ENCODE results near the gene NFKBIE.

Gene NFKBIE

DNA sequence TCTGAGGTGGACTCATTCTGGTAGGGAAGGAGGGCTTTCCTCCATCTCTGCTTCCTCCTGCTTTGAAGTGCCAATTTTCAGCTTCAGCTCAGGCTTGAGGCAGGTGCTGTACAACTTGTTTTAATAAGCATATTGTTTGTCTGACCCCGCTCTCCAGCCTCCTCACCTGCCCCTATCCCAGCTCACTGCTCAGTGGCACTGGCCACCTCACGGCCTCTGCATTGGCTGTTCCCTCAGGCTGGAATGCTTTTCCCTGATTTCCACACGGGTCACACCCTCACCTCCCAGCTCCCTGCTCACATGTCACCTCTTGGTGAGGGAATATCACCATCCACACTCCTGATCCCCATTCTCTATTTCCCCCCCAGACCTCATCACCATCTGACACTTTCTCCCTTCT, 33.5 kb upstream of the NFKBIE start:
- no peak for TF ChIP-seq CREB1 (IDR thresholded peaks at IDR 0.05; ENCODE audit: low read depth)
- TF ChIP-seq RAD21 (IDR thresholded peaks at IDR 0.05; ENCODE audit: low read depth): no peak
- TF ChIP-seq TAF1 (IDR thresholded peaks at IDR 0.05; ENCODE audit: low read depth): no peak

DNA sequence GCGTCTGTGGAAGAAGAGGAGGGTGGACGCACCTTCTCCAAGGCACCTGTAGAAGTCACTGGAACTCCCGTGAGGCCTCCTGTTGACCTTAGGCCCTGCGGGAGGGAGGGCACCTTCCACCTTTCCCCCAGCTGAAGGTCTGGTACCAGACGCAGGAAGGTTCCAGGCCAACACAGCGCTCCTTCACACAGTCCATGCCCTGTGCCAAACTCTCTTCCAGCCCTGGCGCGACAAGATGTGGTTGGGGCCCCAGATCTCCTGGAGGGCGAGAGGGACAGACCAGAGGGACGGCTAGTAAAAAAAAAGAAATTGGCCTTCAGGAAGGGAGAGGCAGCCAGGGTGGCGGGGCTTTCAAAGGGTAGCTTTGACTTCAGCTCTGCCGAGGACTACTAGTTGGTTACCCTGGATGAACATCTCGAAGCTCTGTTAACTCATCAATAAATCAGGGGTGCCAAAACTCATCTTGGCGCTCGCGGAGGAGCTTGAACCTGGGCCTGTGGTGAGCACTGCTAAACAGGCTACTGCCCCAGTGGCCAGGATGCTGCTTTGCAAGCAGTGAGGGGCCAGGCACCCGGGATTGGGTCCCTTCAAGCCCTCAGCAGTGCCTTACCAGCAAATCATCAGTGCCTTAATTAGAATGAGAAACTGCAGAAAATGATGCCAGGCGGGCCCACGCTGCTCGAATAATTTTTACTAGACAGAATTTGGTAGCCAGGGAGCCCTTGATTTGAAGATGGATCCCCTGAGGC, 32.9 kb upstream of the NFKBIE start:
- TF ChIP-seq EP300 (IDR thresholded peaks at IDR 0.05; ENCODE audit: borderline replicate concordance) (no peak), EGR1 (IDR thresholded peaks at IDR 0.05) (no peak), TCF12 (IDR thresholded peaks at IDR 0.05; ENCODE audit: low read depth) (no peak), TAF1 (IDR thresholded peaks at IDR 0.05; ENCODE audit: low read depth) (no peak), MAX (IDR thresholded peaks at IDR 0.05) (no peak)

DNA sequence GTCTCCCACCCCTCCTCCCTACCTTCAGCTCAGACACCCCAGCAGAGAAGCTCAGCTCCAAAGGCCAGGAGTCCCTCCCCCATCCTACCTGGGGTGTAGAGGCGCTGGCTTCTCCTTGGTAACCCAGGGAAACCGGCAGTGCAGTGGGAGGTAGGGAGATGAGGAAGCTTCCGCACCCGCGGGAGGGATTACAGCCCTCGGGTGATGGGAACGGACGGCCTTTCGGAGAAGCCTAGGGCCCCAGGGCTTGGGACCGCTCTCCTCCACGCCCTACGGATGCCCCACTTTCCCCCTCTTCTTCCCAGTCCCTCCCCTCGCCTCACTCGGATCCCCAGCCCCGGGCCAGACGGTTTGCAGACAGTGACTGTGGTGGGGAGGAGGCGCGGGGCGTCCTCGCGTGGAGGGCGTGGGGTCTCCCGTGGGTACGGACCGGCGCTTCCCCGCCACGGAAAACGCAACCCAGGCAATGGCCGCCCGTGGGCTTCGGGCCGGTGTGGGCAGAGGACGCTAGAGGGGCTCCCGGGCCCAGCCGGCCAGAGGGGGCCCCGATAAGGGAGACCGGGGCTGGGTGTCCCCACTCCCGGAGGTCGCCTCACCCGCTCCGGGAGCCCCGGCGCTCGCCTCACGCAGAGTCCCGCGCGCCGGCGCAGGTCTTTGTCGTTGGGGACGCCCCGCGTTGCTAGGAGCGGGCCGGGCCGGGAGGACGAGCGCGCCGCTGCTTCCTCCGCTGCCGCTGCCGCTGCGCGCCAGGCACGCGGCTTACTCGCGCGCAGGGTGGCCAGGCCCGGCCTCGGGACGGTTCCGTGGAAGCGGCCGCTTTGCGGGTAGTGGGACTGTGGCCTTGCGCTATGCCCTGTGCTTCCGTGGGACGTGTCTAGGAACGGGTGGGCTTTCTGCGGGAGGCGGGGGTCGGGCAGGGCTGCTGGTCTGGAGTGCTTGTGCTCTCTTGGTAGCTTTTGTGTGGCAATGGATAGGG, 32.0 kb upstream of the NFKBIE start:
- no peak for TF ChIP-seq YY1 (IDR thresholded peaks at IDR 0.05; ENCODE audit: low read depth)
- 0 out of 2 replicates have a peak, but pooled peaks have one; percentile 46 for TF ChIP-seq MAX (IDR thresholded peaks at IDR 0.05)
- TF ChIP-seq EGR1 (IDR thresholded peaks at IDR 0.05): no peak
- TF ChIP-seq ZBTB7A (IDR thresholded peaks at IDR 0.05; ENCODE audit: low read depth): no peak
- TF ChIP-seq TEAD4 (IDR thresholded peaks at IDR 0.05): no peak
- no peak for TF ChIP-seq RAD21 (IDR thresholded peaks at IDR 0.05; ENCODE audit: low read depth)

GRCh38 chr6:44294832-44295791, 29.8 kb upstream of the NFKBIE start:
- TF ChIP-seq YY1 (IDR thresholded peaks at IDR 0.05; ENCODE audit: low read depth) (no peak), ZBTB7A (IDR thresholded peaks at IDR 0.05; ENCODE audit: low read depth) (no peak), FOXM1 (IDR thresholded peaks at IDR 0.05; ENCODE audit: borderline replicate concordance, low read depth) (no peak), MAX (IDR thresholded peaks at IDR 0.05) (no peak), USF1 (IDR thresholded peaks at IDR 0.05) (no peak), REST (IDR thresholded peaks at IDR 0.05; ENCODE audit: low read depth) (no peak), TAF1 (IDR thresholded peaks at IDR 0.05; ENCODE audit: low read depth) (no peak)

DNA sequence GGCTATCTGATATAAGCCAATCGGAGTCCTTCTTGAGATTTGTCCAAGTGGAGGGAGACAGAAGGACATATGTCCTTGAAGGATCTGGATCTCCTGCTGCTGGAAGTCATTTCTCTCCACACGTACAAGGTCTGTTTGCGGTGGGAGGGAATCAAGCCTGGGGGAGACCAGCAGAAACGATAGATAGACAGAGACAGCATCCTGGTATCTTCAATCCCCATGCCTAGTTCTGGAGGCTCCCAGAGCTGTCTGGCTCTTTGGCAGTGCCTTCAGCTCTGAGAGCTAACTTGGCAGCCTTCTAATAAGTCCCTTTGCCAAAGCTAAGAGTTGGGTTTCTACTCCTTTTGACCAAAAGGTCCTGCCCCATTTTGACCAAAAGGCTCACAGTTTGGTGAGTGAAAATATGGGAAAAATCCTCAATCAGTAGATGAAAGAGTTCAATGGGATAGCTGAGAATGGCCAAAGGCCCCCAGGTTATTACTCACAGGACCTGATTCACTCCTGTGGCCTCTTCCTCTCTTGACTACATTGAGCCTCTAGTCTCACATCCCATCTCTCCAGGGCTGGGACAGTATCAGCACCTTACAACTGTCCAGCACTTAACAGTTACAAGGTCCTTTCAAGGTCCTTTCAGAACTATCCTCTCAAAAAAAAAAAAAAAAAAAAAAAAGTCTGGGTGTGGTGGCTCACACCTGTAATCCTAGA, 27.5 kb upstream of the NFKBIE start:
- TF ChIP-seq NFIC (IDR thresholded peaks at IDR 0.05) (no peak), TEAD4 (IDR thresholded peaks at IDR 0.05) (no peak), EP300 (IDR thresholded peaks at IDR 0.05; ENCODE audit: borderline replicate concordance) (no peak), REST (IDR thresholded peaks at IDR 0.05; ENCODE audit: low read depth) (no peak), FOXM1 (IDR thresholded peaks at IDR 0.05; ENCODE audit: borderline replicate concordance, low read depth) (no peak), CEBPB (IDR thresholded peaks at IDR 0.05) (no peak), USF1 (IDR thresholded peaks at IDR 0.05) (no peak), CREB1 (IDR thresholded peaks at IDR 0.05; ENCODE audit: low read depth) (no peak), TAF1 (IDR thresholded peaks at IDR 0.05; ENCODE audit: low read depth) (no peak), EGR1 (IDR thresholded peaks at IDR 0.05) (no peak)

All from Ishikawa (cell line).